G401.6 (cell line): ENCODE results near the gene XXYLT1.
"Not testable (repeated sequence)": the region's sequence is repeated elsewhere in the genome, so short reads cannot be mapped to it uniquely, and the experiment has no call there.

ENCODE experiments used
- FAIRE-seq: peaks from 2 replicates; lab custom pipeline; 2012; peaks lifted over from hg19 to GRCh38; lab: Jason Lieb, UNC

The XXYLT1 gene

DNA sequence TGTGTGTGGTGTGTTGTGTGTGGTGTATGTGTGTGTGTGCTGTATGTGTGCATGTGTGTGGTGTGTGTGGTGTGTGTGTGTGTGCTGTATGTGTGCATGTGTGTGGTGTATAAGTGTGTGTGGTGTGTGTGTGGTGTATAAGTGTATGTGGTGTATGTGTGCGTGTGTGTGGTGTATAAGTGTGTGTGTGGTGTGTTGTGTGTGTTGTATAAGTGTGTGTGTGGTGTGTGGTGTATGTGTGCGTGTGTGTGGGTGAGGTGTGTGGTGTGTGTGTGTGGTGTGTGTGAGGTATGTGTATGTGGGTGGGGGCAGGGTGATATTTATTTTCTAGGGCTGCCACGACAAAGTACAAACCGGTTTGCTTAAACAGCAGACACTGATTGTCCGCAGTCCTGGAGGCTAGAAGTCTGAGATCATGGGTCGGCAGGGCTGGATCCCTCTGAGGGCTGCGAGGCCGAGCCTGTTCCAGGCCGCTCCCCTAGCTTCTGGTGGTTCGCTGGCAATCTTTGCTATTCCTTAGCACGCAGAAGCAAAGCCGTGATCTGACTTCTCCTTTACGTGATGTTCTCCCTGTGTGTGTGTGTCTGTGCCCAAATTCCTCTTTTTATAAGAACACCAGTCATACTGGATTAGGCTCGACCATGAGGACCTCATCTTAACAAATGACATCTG, 160.2 kb downstream of the XXYLT1 start:
- no peak for FAIRE-seq

GRCh38 chr3:195109098-195109657, 161.8 kb downstream of the XXYLT1 start:
- FAIRE-seq, result no peak

DNA sequence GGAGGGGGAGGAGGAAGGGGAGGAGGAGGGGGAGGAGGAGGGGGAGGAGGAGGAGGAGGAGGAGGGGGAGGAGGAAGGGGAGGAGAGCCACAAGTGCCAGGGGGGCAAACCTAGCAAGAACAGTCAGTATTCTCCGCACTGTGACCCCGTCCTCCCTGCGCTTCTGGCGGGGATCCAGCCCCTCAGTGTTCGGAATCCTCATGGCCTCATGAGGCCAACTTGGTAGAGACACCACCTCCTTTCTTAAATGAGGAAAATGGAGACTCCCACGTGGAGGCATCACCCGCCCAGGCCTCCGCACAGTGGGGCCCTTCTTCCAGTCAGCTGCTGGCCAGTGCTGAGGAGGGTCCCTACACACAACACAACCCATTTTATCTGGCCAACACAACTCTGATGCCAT, 163.4 kb downstream of the XXYLT1 start:
- no peak for FAIRE-seq

GRCh38 chr3:195107031-195107430, 163.9 kb downstream of the XXYLT1 start:
- FAIRE-seq, result not testable (repeated sequence)

- no peak for FAIRE-seq
Observed at GRCh38 chr3:195106418-195106906, 164.5 kb downstream of the XXYLT1 start.

DNA sequence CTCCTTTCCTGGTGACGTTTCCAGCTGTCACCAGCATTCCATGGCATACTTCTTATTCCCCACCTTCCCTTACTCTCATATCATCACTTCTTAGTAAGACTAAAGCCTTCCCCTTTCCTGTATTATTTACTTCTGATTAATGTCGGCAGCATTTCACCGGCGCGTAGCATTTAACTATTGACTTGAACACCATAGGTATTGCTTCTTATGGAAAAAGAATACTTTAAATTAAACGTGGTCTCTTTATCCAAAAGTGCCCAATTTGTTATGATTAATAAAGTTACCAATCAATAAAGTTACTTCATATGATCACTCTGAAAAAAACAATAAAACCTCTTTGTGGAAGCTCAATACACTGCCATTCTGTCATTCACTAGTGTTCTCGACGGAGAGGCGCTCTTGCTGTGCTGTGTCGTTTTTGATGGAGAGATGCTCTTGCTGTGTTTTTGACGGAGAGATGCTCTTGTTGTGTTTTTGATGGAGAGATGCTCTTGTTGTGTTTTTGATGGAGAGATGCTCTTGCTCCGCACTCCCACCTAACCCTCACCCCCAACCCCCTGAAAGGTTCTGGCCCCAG, 165.0 kb downstream of the XXYLT1 start:
- FAIRE-seq, result no peak

GRCh38 chr3:195105389-195105788, 165.6 kb downstream of the XXYLT1 start:
- FAIRE-seq, result no peak

DNA sequence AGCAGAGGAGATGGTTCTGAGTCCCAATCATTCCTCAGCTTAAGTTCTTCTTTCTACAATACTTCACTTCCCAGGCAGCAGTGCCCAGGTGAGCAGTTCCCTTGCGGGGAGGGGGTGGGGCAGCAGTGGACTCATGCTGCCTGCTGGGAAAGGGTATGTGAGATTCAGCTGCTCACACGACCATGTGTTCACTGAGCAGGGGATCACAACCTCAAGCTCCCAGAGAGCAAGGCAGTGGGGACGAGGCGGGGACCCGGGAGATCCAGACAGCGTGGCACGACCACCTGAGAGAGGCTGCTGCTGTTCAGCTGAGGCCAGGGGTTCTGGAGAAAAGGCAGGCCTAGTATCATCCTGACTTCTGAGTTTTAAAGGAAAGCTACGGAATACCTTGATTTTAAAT, 166.6 kb downstream of the XXYLT1 start:
- no peak for FAIRE-seq

DNA sequence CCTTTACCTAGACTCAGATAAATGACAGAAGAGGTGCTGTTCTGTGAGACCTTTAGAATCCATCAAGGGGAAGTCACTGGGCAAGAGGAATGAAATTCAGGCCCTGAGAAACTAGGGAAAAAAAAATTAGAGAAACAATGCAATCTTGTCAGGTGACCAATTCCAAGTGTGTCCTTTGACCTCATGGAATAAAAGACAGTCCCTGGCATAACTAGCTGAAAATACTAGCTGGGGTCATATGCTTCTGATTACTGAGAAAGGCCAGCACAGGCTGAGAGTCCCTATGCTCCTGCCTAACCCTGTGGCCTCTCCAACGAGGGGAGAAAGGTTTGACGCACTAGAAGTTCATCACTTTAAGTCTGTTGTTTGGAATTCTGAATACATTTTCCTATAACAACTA, 167.3 kb downstream of the XXYLT1 start:
- no peak for FAIRE-seq

- no peak for FAIRE-seq
Observed at GRCh38 chr3:195102609-195103467, 168.1 kb downstream of the XXYLT1 start.

- FAIRE-seq, result no peak
Observed at GRCh38 chr3:195101927-195102608, 168.9 kb downstream of the XXYLT1 start.

- FAIRE-seq, result no peak
Observed at GRCh38 chr3:195101001-195101583, 169.9 kb downstream of the XXYLT1 start.

DNA sequence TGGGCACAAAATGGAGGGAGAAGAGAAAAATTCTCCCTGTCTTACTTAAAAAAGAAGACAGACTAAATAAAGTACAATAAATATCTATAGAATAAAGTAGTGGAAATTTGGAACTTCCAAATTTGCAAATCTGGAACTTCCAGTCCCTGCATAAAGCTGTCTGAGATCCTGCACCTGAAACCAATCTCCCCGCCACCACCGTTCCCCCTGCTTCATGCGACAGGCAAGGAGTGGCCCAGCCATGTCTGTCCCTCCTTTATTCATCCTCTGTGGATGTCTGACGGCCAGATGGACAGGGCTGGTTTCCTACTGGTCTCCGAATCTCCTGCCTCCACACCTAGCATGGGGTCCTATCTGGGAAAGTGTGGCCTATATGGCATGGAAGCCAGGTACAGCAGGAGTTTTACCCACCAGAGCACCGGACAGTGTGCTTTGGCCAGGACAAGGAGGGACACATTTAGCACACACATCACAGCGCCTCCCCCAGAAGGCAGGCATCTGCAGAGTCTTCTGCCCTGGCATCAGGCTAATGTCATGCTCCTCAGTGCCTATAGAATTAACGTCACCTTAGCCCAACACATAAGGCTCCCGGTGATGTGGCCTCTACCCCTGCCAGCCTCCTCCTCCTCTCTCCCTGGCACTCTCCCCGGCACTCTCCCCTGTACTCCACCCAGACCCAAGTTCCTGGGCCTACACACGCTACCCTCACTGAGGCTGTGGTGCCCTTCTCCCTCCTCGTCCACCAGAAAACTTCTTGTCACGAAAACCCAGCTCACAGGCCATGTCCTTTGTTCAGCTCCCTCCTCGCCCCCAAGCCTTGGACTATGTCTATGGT, 170.8 kb downstream of the XXYLT1 start:
- FAIRE-seq, result no peak

DNA sequence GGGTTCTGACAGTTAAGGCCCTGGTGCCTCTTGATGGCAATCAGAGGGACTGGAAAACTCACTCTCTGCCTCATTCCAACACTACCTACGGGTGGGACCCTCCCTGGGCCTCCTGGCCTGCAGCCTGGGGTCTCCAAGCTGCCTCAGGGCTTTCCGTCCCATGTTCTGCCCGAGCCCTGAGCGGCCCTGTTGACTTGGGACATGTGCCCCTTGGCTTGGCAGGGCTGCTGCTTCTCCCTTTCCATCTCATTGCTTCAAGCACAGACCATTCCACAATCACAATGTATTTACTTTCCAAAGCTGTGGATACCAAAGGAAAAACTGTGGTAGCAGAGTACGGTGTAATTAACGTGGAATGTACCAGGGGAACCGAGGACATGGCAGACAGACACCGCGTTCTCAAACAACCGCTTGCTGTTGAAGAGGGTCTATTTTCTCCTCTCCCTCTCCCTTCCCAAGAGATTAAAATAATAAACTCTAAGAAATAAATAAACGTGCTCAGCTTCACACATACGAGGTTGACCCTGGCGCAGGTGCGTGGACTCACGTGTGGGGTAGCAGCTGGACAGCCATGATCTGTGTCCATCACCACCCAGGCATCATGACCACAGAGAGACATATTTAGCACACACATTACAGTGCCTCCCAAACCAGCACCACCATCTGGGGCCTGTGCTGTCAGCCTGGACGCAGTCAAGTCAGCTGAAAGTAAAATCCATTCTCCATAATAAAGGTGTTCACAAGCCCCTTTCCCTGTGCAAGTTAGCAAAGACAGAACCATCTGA, 172.0 kb downstream of the XXYLT1 start:
- FAIRE-seq, result no peak

DNA sequence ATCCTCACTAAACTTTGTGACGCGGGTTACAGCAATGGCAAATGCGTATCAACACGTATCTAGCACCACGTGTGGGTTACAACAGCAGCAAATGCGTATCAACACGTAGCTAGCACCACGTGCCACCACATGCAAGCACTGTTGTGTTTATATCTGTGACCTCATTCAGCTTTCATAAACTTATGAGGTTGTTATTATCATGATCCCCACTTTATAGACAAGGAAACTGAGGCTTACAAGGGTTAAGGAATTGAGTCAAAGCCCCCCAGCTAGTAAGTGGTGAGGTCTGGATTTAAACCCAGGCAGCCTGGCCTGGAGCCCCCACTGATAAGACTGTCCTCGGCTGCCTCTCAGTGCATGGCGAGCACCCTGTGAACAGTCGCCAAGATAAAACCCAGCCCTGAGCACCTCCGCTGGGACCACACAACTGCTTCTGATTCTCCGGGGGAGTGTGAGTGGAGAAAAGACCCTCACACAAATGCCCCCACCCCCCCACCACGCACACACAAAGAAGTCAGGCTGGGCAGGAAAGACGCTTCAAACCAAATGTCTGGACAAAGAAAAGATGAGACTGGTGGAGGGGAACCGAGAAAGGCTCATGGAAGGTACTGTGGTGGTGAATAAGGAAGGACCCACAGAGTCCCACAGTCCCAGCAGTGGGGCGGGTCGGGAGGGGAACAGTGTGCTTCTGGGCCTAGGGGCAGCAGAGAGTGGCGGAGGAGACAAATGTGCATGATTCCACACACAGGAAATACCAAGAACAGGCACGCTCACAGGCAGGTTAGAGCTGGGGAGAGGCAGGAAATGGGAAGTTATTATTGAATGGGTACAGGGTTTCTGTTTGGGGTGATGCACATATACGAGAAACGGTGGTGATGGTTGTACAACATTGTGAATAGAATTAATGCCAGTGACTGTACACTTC, 173.4 kb downstream of the XXYLT1 start:
- FAIRE-seq, result no peak

DNA sequence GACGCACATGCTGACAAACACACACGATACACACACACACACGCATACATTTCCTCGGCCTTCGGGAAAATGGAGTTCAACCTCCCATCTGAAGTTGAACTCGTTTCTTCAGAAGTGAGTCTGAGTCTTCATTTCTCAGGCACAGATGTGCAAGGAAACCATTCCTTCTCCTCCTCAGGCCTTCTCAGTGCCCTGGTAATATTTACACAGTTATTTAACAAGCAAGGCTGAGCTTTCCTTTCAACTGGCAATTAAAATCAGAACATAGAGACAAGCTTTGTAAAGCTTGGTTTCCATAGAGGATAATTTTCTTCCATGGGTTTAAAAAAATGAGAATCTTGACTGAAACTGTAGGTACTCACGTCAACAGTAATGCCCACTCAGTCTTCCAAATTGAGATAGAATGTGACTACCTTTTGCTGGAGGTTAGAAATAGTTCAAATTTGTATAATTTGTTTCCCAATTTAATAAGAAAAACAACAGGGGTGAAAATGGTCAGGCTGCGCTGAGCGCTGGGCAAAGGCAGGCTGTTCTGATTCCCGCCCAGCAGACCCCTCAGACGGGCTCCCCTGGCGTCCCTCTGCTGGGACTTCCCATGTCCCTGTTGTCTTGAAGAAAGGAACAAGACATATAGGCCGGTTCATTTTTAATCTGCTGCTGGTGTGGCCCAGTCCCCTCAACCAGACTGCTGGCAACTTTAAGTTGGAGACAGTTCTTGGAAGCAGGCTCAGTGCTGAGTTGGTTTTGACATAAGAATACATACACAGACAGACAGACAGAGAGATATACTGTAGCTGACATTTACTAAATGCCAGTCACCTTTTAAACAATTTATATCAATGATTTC, 174.3 kb downstream of the XXYLT1 start:
- FAIRE-seq, result no peak

GRCh38 chr3:195096053-195096452, 174.9 kb downstream of the XXYLT1 start:
- FAIRE-seq, result no peak

- no peak for FAIRE-seq
Observed at GRCh38 chr3:195095704-195096036, 175.3 kb downstream of the XXYLT1 start.
